ENCODE data around the gene PAK4.
"Not testable (repeated sequence)": the region's sequence is repeated elsewhere in the genome, so short reads cannot be mapped to it uniquely, and the experiment has no call there.

The PAK4 gene

GRCh38 chr19:39208175-39208795 is 82.7 kb downstream of the PAK4 start:
- DNase-seq: no peak

- no peak for DNase-seq
These were observed 83.6 kb downstream of the PAK4 start for GRCh38 chr19:39209196-39209595.

GRCh38 chr19:39211731-39212374 is 86.3 kb downstream of the PAK4 start:
- DNase-seq: no peak

GRCh38 chr19:39212375-39212742 is 86.8 kb downstream of the PAK4 start:
- DNase-seq: peak; percentile 83

GRCh38 chr19:39215323-39215722 is 89.7 kb downstream of the PAK4 start:
- DNase-seq: not testable (repeated sequence)

GRCh38 chr19:39217094-39217493 is 91.5 kb downstream of the PAK4 start:
- DNase-seq: no peak

- no peak for DNase-seq
These were observed 92.8 kb downstream of the PAK4 start for GRCh38 chr19:39218230-39219007.

- not testable (repeated sequence) for DNase-seq
These were observed 93.5 kb downstream of the PAK4 start for GRCh38 chr19:39219108-39219507.

GRCh38 chr19:39223703-39224279 is 98.2 kb downstream of the PAK4 start:
- DNase-seq: no peak

GRCh38 chr19:39224910-39225309 is 99.3 kb downstream of the PAK4 start:
- no peak for DNase-seq

Measured in activated effector memory CD4-positive, alpha-beta T cell treated with anti-CD3 and anti-CD28 coated beads, Interleukin-2, amount 50 U/mL, for 16 hours (primary cell).